ENCODE results near the gene TCP11L2. TPM values are rescaled to one million over a fixed set of nuclear protein-coding genes. Genes with fewer than 3 reads are reported as not detected.

TCP11L2 gene
- total and polyA plus RNA-seq, 9 of the 15 experiments (the other 6 are each of a cell fraction or from before 2014, with no cell fraction given): 0.39 to 4.5 (median 1.3) TPM

GRCh38 chr12:106301611-106302321 lies 767 bp upstream of the TCP11L2 start (continued):
- peak; percentile 90 for TF ChIP-seq FOXM1 (IDR thresholded peaks at IDR 0.05; ENCODE audit: low read depth)
- TF ChIP-seq FOXM1 (CRISPR knock-in tag; IDR thresholded peaks at IDR 0.05; ENCODE audit: low read depth): no peak
- TF ChIP-seq MEIS2 (IDR thresholded peaks at IDR 0.05; ENCODE audit: partially characterized antibody): peak; percentile 59
- TF ChIP-seq CTCF (IDR thresholded peaks at IDR 0.05 in 2 of 3, conservative IDR thresholded peaks at IDR 0.05 in 1 of 3; ENCODE audit: insufficient read depth in 2 of 3, low read depth in 1 of 3, low read length in 3 of 3): no peak
- no peak for TF ChIP-seq ZNF655 (CRISPR knock-in tag; IDR thresholded peaks at IDR 0.05)
- TF ChIP-seq ZNF212 (CRISPR knock-in tag; IDR thresholded peaks at IDR 0.05): no peak
- TF ChIP-seq JUND (IDR thresholded peaks at IDR 0.05; ENCODE audit: borderline replicate concordance, low read depth, low read length): peak; percentile 76
- TF ChIP-seq JUND (tag; IDR thresholded peaks at IDR 0.05; ENCODE audit: borderline replicate concordance, low read depth, low read length): peak; percentile 33; the same call in 1 of the 3 replicates
- peak; percentile 50 for TF ChIP-seq SPI1 (IDR thresholded peaks at IDR 0.05; ENCODE audit: borderline replicate concordance, low read depth, low read length)
- TF ChIP-seq, protein P1, sequence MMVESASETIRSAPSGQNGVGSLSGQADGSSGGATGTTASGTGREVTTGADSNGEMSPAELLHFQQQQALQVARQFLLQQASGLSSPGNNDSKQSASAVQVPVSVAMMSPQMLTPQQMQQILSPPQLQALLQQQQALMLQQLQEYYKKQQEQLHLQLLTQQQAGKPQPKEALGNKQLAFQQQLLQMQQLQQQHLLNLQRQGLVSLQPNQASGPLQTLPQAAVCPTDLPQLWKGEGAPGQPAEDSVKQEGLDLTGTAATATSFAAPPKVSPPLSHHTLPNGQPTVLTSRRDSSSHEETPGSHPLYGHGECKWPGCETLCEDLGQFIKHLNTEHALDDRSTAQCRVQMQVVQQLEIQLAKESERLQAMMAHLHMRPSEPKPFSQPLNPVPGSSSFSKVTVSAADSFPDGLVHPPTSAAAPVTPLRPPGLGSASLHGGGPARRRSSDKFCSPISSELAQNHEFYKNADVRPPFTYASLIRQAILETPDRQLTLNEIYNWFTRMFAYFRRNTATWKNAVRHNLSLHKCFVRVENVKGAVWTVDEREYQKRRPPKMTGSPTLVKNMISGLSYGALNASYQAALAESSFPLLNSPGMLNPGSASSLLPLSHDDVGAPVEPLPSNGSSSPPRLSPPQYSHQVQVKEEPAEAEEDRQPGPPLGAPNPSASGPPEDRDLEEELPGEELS (CRISPR knock-in tag; IDR thresholded peaks at IDR 0.05; ENCODE audit: borderline replicate concordance): no peak
- peak; percentile 47; the same call in 1 of the 2 replicates for TF ChIP-seq ESRRA (IDR thresholded peaks at IDR 0.05; ENCODE audit: borderline replicate concordance, low read depth)
- TF ChIP-seq NR3C1 (CRISPR knock-in tag; IDR thresholded peaks at IDR 0.05): no peak
- TF ChIP-seq ZNF584 (CRISPR knock-in tag; IDR thresholded peaks at IDR 0.05; ENCODE audit: low read depth): peak; percentile 60; the same call in 1 of the 2 replicates
- TF ChIP-seq WHSC1 (IDR thresholded peaks at IDR 0.05; ENCODE audit: low read length): no peak
- no peak for TF ChIP-seq SFPQ (IDR thresholded peaks at IDR 0.05; ENCODE audit: low read depth, low read length)
- no peak; the same call in 1 of the 2 replicates for TF ChIP-seq ZBTB1 (CRISPR knock-in tag; IDR thresholded peaks at IDR 0.05; ENCODE audit: borderline replicate concordance, low read depth)
- peak; percentile 96 for TF ChIP-seq HDAC3 (IDR thresholded peaks at IDR 0.05; ENCODE audit: borderline replicate concordance, partially characterized antibody)
- TF ChIP-seq BHLHE40 (IDR thresholded peaks at IDR 0.05; ENCODE audit: low read length): peak; percentile 97
- TF ChIP-seq, protein P2, sequence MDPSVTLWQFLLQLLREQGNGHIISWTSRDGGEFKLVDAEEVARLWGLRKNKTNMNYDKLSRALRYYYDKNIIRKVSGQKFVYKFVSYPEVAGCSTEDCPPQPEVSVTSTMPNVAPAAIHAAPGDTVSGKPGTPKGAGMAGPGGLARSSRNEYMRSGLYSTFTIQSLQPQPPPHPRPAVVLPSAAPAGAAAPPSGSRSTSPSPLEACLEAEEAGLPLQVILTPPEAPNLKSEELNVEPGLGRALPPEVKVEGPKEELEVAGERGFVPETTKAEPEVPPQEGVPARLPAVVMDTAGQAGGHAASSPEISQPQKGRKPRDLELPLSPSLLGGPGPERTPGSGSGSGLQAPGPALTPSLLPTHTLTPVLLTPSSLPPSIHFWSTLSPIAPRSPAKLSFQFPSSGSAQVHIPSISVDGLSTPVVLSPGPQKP (CRISPR knock-in tag; IDR thresholded peaks at IDR 0.05): no peak
